ENCODE measurements around the gene ZNF320.

ZNF320 gene

DNA sequence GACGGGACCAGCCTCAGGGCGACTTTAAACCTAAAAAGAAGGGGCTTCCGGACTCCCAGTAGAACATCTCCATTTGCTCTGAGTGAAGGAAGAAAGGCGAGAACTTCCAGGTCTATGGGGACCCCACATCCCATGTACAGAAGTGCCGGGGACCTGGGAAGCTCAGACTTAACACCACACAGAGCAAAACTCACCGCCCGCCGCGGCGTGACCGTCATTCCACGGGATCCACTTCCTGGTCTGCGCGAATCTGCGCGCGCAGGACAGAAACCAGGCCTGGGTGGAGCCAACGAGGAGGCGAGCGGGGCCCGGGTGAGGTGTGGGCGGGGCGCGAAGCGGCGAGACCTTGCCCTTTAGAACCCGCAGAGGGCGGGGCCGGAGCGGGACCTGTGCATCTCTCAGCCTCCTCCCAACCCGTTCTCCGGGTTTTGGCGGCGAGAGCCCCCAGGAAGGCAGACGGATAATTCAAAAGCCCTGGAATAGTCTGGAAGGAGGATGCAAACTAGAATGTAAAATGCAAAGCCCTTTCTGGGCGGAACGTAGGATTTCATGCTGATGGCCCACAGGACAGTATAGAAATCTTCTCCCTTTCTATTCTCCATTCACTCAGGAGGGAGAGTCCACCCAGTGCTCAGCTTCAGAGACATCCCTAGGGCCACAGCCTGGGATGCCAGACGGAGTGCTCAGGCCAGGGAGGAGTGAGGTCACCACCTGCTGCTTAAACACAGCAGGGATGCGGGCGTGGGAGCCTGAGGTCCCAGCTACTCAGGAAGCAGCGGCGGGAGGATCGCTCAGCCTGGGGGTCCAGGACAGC lies 39.9 kb downstream of the ZNF320 start, which contains the start of gene ZNF468:
ZNF468 (minus strand) TSS at position 242 of the 814 bp plus-strand sequence. CDS start 3,347 bp downstream, outside the sequence.
- H3K27ac ChIP-seq: peak within 1 kb of the TSS; percentile 73
- TF ChIP-seq, protein P1, sequence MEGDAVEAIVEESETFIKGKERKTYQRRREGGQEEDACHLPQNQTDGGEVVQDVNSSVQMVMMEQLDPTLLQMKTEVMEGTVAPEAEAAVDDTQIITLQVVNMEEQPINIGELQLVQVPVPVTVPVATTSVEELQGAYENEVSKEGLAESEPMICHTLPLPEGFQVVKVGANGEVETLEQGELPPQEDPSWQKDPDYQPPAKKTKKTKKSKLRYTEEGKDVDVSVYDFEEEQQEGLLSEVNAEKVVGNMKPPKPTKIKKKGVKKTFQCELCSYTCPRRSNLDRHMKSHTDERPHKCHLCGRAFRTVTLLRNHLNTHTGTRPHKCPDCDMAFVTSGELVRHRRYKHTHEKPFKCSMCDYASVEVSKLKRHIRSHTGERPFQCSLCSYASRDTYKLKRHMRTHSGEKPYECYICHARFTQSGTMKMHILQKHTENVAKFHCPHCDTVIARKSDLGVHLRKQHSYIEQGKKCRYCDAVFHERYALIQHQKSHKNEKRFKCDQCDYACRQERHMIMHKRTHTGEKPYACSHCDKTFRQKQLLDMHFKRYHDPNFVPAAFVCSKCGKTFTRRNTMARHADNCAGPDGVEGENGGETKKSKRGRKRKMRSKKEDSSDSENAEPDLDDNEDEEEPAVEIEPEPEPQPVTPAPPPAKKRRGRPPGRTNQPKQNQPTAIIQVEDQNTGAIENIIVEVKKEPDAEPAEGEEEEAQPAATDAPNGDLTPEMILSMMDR (conservative IDR thresholded peaks at IDR 0.05): 0 out of 2 replicates have a peak, but pooled peaks have one; percentile 11

DNA sequence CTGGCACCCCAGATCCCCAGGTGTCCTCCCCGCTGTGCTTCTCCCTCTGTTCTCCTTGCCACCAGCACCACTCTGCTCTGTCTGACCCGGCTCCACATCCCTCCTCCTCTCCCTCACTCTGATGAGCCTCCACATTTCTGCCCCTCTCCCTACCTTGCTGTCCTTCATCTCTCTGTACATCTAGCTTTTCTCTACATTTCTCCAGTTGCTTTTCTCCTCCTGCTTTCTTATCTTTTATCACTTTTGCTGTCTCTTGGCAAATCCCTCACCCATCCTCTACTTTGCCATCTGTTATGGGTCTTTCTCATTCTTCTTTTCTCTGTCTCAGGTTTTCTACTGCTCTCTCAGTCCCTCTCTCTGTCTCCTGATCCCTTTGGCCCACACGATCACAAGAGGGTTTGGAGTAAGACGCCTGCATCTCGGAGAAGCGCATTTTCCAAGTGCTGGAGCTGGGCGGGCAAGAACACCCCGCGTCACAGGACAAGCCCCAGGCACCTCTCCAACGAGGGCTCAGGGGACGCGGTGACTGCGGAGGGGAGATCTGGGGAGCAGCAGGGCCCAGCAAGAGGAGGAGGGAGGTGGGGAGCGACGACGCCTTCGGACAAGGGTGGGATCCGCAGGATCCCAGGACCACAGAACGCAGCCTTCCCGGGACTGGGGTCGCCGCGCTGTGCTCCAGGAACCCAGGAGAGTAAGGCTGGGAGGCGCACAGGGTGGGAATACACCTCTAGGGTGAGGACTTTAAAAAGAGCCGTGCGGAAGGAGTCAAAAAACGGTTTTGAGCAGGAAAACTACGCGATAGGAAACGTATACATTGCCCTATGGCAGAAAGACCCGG lies 40.7 kb downstream of the ZNF320 start:
- peak overlapping the region; percentile 73 for H3K27ac ChIP-seq

Measured in VCaP (cell line).